OCI-LY7 (cell line): ENCODE data around the gene AOAH.

Experiments
- CTCF ChIP-seq: fragments of 200-600 bp; sonication (generic); conservative IDR thresholded peaks from 2 replicates; pipeline ENCODE4 v1.5.1; 2014; ENCODE audit warnings: mild to moderate bottlenecking, antibody characterized with exemption, low read length, moderate library complexity, mixed read lengths
- EZH2phosphoT487 ChIP-seq: fragments of 200-600 bp; sonication (generic); IDR thresholded peaks from 2 replicates; pipeline ENCODE4 v1.6.1; 2018; ENCODE audit warnings: low read depth, borderline replicate concordance, mild to moderate bottlenecking, mixed run types, antibody characterized with exemption, low read length, moderate library complexity, mixed read lengths

DNA sequence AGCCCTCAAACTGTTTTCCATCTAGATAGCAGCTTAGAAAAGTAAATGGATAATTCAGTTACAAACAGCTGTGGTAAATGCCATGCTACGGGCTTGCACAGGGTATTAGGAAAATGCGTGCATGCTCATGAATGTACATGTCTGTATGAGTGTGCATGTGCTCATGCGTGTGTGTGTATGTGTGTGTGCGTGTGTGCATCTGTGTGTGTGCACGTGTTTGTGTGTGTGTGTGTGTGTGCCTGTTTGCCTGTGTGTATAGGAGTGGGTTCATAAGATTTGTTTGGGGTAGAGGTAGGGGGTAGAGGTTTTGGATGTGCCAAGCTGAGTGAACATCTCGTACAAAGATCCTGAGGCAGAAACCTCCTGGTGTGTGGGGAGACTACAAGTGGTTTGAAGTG is 52.9 kb downstream of the AOAH start:
- TF ChIP-seq CTCF (no peak), EZH2phosphoT487 (no peak)
